T-helper 2 cell treated with Interferon-gamma antibody and Interleukin-4, amounts not matched to agents 100 ng/mL and 5 ng/mL, for 36 hours (primary cell): ENCODE measurements around the gene SH3PXD2A. TPM values are rescaled to one million over a fixed set of nuclear protein-coding genes. Genes with fewer than 3 reads are reported as not detected.

Source experiments
- intact Hi-C: fragments of 100-400 bp; cut with micrococcal nuclease; formaldehyde crosslinking; loops from one replicate; pipeline ENCODE4 v1.15.1; 2023
- total RNA-seq: library from RNA; stranded (reverse); gene quantifications from 2 replicates; pipeline ENCODE4 v1.2.3, GENCODE V29; 2022

Gene SH3PXD2A
- total RNA-seq, 1 donor from 2014 or later, result 11.1 TPM

- intact Hi-C loops, result no loop called here
Measured at GRCh38 chr10:103834436-103835095, 20.8 kb downstream of the SH3PXD2A start.

GRCh38 chr10:103833731-103834365 lies 21.5 kb downstream of the SH3PXD2A start:
- intact Hi-C loops, result no loop called here

GRCh38 chr10:103832806-103833205 lies 22.6 kb downstream of the SH3PXD2A start:
- intact Hi-C loops, result no loop called here

GRCh38 chr10:103829838-103830465 lies 25.4 kb downstream of the SH3PXD2A start:
- intact Hi-C loops, result no loop called here

GRCh38 chr10:103829278-103829677 lies 26.1 kb downstream of the SH3PXD2A start:
- intact Hi-C loops, result no loop called here

GRCh38 chr10:103828587-103829197 lies 26.7 kb downstream of the SH3PXD2A start:
- intact Hi-C loops, result no loop called here

- intact Hi-C loops, result no loop called here
Measured at GRCh38 chr10:103828107-103828506, 27.3 kb downstream of the SH3PXD2A start.

GRCh38 chr10:103826885-103827284 lies 28.5 kb downstream of the SH3PXD2A start:
- intact Hi-C loops, result no loop called here

GRCh38 chr10:103824281-103824680 lies 31.1 kb downstream of the SH3PXD2A start:
- intact Hi-C loops, result no loop called here

- intact Hi-C loops, result no loop called here
Measured at GRCh38 chr10:103823706-103824272, 31.6 kb downstream of the SH3PXD2A start.

GRCh38 chr10:103822800-103823199 lies 32.6 kb downstream of the SH3PXD2A start:
- intact Hi-C loops, result no loop called here

GRCh38 chr10:103822107-103822716 lies 33.2 kb downstream of the SH3PXD2A start:
- intact Hi-C loops, result no loop called here

GRCh38 chr10:103820101-103821062 lies 35.0 kb downstream of the SH3PXD2A start:
- intact Hi-C loops, result no loop called here

- intact Hi-C loops, result no loop called here
Measured at GRCh38 chr10:103819493-103819892, 35.9 kb downstream of the SH3PXD2A start.

- intact Hi-C loops, result no loop called here
Measured at GRCh38 chr10:103818765-103819374, 36.5 kb downstream of the SH3PXD2A start.

GRCh38 chr10:103818105-103818504 lies 37.3 kb downstream of the SH3PXD2A start:
- intact Hi-C loops, result no loop called here

GRCh38 chr10:103816431-103816830 lies 38.9 kb downstream of the SH3PXD2A start:
- intact Hi-C loops, result no loop called here

- intact Hi-C loops, result no loop called here
Measured at GRCh38 chr10:103814626-103815370, 40.6 kb downstream of the SH3PXD2A start.

- intact Hi-C loops, result no loop called here
Measured at GRCh38 chr10:103814105-103814504, 41.3 kb downstream of the SH3PXD2A start.
